Peyer's patch (tissue), 4 donors: ENCODE data around the gene SLC7A10. TPM values are rescaled to one million over a fixed set of nuclear protein-coding genes. Genes with fewer than 3 reads are reported as not detected.
"Not testable (repeated sequence)": the region's sequence is repeated elsewhere in the genome, so short reads cannot be mapped to it uniquely, and the experiment has no call there.

Source experiments
- DNase-seq, 3 donors: peaks; one replicate each; pipeline ENCODE4 v3.0.0-alpha.2; 2017 to 2019
- H3K27ac ChIP-seq, 4 donors: fragments of 200-600 bp; sonication (generic); one replicate each; pipeline ENCODE4 v1.5.1; 2016 to 2019
- H3K27me3 ChIP-seq, 2 donors: fragments of 200-600 bp; sonication (generic); one replicate each; pipeline ENCODE4 v1.5.1; 2019
- H3K36me3 ChIP-seq, 3 donors: fragments of 200-600 bp; sonication (generic); one replicate each; pipeline ENCODE4 v1.5.1; 2016 to 2019
- H3K4me1 ChIP-seq, 4 donors: fragments of 200-600 bp; sonication (generic); one replicate each; pipeline ENCODE4 v1.5.1; 2016 to 2019
- H3K4me3 ChIP-seq, 4 donors: fragments of 200-600 bp; sonication (generic); 1 replicate in 3 of 4; 2 replicates in 1 of 4; pipeline ENCODE4 v1.5.1; 2016 to 2019; ENCODE audit warnings: mild to moderate bottlenecking in 1 of 4
- H3K9me3 ChIP-seq, 4 donors: fragments of 200-600 bp; sonication (generic); one replicate each; pipeline ENCODE4 v1.5.1; 2016 to 2019; ENCODE audit warnings: mild to moderate bottlenecking in 1 of 4
- POLR2A ChIP-seq, 2 donors: fragments of 450-650 bp; IDR thresholded peaks; one replicate each; pipeline ENCODE4 v1.5.1; 2017; ENCODE audit warnings: antibody characterized with exemption in 2 of 2, mild to moderate bottlenecking in 2 of 2, moderate library complexity in 2 of 2
- total RNA-seq, 4 donors: library from RNA; depleted of rRNA; stranded (reverse); fragments of >200 nt; gene quantifications; one replicate each; pipeline ENCODE4 v1.1.0, GENCODE V29; 2016
- TF ChIP-seq, protein P1 (sequence below), 6 experiments: fragments of 450-650 bp in 4 of 6; fragments of 200-600 bp in 2 of 6; sonication (generic) in 1 of 6; IDR thresholded peaks; one replicate each; pipeline ENCODE4 v1.5.1; 2017 to 2019; ENCODE audit warnings: antibody characterized with exemption in 6 of 6, mild to moderate bottlenecking in 3 of 6, moderate library complexity in 1 of 6

The SLC7A10 gene
- total RNA-seq, 4 donors from 2014 or later: not detected

DNA sequence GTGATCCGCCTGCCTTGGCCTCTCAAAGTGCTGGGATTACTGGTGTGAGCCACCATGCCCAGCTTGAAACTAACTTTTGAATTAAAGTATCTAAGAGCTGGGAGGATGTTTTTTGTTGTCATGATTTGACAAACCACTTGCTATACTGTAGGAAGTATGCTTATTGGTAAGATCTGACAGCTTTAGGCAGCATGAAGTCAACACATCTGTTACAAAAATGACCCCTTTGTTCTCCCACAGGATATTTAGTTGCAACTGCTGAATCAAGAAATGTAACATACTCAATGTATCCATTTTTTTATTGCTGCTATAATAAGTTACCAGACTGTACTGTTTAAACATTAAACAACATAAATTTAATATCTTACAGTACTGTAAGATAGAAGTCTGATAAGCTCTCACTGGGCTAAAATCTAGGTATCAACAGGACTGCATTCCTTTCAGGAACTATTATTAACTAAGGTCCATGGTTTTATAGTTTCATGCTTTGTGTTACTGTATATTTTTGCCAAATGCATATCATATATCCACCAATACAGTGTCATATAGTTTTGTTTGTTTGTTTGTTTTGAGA, 54.3 kb downstream of the SLC7A10 start:
- Histone ChIP-seq H3K27ac (peak overlapping the region in 1 of 4 donors; percentile 2), H3K9me3 (no peaks in the 10 kb centered on the region), H3K4me3 (no peak overlapping the region), H3K27me3 (no peaks in the 10 kb centered on the region), H3K36me3 (no peaks in the 10 kb centered on the region), H3K4me1 (peaks cover 0 to 21% (median 2%) of the 10 kb centered on the region in 4 donors)
- no peak for DNase-seq
- TF ChIP-seq, protein P1, sequence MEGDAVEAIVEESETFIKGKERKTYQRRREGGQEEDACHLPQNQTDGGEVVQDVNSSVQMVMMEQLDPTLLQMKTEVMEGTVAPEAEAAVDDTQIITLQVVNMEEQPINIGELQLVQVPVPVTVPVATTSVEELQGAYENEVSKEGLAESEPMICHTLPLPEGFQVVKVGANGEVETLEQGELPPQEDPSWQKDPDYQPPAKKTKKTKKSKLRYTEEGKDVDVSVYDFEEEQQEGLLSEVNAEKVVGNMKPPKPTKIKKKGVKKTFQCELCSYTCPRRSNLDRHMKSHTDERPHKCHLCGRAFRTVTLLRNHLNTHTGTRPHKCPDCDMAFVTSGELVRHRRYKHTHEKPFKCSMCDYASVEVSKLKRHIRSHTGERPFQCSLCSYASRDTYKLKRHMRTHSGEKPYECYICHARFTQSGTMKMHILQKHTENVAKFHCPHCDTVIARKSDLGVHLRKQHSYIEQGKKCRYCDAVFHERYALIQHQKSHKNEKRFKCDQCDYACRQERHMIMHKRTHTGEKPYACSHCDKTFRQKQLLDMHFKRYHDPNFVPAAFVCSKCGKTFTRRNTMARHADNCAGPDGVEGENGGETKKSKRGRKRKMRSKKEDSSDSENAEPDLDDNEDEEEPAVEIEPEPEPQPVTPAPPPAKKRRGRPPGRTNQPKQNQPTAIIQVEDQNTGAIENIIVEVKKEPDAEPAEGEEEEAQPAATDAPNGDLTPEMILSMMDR (IDR thresholded peaks at IDR 0.05): no peak
- no peak for TF ChIP-seq POLR2A (IDR thresholded peaks at IDR 0.05)

DNA sequence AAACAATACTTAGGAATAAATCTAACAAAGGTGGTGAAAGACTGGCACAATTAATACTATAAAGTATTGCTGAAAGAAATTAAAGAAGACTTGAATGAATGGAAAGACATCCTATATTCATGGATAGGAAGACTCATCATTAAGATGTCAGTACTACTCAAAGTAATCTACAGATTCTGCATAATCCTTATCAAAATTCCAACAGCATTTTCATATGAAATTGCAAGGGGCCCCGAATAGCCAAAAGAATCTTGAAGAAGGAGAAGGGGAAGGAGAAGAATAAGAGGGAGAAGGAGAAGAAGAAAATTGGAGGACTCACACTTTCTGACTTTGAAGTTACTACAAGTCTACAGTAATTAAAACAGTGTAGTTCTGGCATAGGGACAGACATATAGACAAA, 57.1 kb downstream of the SLC7A10 start:
- H3K4me3 ChIP-seq: no peak overlapping the region
- peaks cover 0 to 12% (median 0%) of the 10 kb centered on the region in 4 donors for H3K4me1 ChIP-seq
- H3K27ac ChIP-seq: no peak overlapping the region
- H3K27me3 ChIP-seq: no peaks in the 10 kb centered on the region
- no peaks in the 10 kb centered on the region for H3K9me3 ChIP-seq
- DNase-seq: no peak
- no peaks in the 10 kb centered on the region for H3K36me3 ChIP-seq
- TF ChIP-seq, protein P1 (IDR thresholded peaks at IDR 0.05): no peak
- TF ChIP-seq POLR2A (IDR thresholded peaks at IDR 0.05): no peak

DNA sequence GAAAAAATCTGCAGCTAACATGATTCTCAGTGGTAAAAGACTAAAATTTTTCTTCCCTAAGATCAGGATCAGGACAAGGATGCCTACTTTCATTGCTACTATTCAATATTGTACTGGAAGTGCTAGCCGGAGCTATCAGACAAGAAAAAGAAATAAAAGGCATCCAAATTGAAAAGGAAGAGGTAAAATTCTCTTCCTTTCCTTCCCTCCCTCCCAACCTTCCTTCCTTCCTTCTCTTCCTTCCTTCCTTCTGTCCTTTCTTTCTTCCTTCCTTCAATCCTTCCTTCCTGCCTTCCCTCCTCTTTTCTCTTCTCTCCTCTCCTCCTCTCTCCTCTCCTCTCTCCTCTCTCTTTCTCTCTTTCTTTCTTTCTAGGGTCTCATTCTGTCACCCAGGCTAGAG, 58.2 kb downstream of the SLC7A10 start:
- Histone ChIP-seq H3K36me3 (no peaks in the 10 kb centered on the region), H3K9me3 (no peaks in the 10 kb centered on the region), H3K27me3 (no peaks in the 10 kb centered on the region), H3K27ac (no peak overlapping the region), H3K4me3 (no peak overlapping the region), H3K4me1 (peaks cover 0 to 12% (median 0%) of the 10 kb centered on the region in 4 donors)
- no peak for TF ChIP-seq POLR2A (IDR thresholded peaks at IDR 0.05)
- TF ChIP-seq, protein P1 (IDR thresholded peaks at IDR 0.05): no peak
- DNase-seq: no peak

DNA sequence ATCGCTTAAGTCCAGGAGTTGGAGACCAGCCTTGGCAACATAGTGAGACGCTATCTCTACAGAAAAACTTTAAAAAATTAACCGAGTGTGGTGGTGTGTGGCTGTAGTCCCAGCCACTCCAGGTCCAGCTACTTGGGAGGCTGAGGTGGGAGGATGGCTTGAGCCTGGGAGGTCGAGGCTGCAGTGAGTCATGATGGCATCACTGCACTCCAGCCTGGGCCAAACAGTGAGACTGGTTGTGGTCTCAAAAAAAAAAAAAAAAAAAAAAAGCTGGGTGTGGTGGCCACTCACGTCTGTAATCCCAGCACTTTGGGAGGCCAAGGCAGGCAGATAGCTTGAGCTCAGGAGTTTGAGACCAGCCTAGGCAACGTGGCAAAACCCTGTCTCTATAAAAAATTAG, 59.6 kb downstream of the SLC7A10 start:
- H3K9me3 ChIP-seq, H3K27me3 ChIP-seq, DNase-seq, H3K4me1 ChIP-seq, H3K4me3 ChIP-seq, H3K27ac ChIP-seq, H3K36me3 ChIP-seq: not testable (repeated sequence)

DNA sequence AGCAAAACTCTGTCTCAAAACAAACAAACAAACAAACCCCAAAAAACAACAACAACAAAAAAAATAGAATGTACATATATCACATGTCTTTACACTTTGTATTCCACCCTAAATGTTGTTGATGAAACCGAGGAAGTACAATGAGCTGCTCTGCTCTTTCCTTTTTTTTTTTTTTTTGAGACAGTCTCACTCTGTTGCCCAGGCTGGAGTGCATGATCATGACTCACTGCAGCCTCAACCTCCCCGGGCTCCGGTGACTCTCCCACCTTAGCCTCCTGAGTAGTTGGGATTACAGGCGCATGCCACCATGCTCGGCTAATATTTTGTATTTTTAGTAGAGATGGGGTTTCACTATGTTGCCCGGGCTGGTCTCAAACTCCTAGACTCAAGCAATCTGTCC, 62.2 kb downstream of the SLC7A10 start:
- H3K4me3 ChIP-seq: no peak overlapping the region
- no peaks in the 10 kb centered on the region for H3K27me3 ChIP-seq
- TF ChIP-seq, protein P1 (IDR thresholded peaks at IDR 0.05): no peak
- no peak for TF ChIP-seq POLR2A (IDR thresholded peaks at IDR 0.05)
- no peaks in the 10 kb centered on the region for H3K36me3 ChIP-seq
- no peaks in the 10 kb centered on the region for H3K9me3 ChIP-seq
- H3K27ac ChIP-seq: no peak overlapping the region
- DNase-seq: no peak
- no peaks in the 10 kb centered on the region for H3K4me1 ChIP-seq

DNA sequence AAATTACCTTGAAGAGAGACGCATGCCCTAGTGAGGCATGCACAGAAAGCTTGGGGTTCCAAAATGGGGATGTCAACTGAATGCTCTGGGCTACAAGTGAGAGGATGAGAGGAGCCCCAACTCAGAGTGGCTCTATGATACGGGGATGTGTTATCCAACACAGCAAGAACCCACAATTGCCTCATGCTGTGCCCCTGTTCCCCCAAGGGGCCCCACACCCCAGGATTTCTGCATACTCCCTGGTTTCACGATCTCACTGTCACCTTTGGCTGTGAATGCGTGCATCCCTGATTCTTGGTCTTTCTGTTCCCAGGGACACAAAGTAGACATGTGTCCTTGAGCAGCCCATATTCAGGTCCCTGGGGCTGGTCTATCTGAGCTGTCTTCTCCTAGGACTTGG, 64.4 kb downstream of the SLC7A10 start:
- no peak for DNase-seq
- no peaks in the 10 kb centered on the region for H3K36me3 ChIP-seq
- no peak overlapping the region for H3K27ac ChIP-seq
- no peaks in the 10 kb centered on the region for H3K9me3 ChIP-seq
- TF ChIP-seq, protein P1 (IDR thresholded peaks at IDR 0.05): no peak
- no peak for TF ChIP-seq POLR2A (IDR thresholded peaks at IDR 0.05)
- H3K4me3 ChIP-seq: no peak overlapping the region
- H3K4me1 ChIP-seq: no peaks in the 10 kb centered on the region
- H3K27me3 ChIP-seq: no peaks in the 10 kb centered on the region
